HG03439 (cell line): ENCODE data around the gene LMF1.
A peak's percentile ranks its signal among the peaks of the same experiment; 100 is the strongest.
"Not testable (repeated sequence)": the region's sequence is repeated elsewhere in the genome, so short reads cannot be mapped to it uniquely, and the experiment has no call there.

ENCODE experiments used
- ATAC-seq: cut with Tn5 transposase; IDR thresholded peaks from one replicate; pipeline ENCODE4 v1.9.1; 2021; ENCODE audit warnings: mild to moderate bottlenecking, moderate library complexity; ENCODE audit not compliant: unreplicated experiment

Gene LMF1

GRCh38 chr16:973366-973765 lies 2.6 kb upstream of the LMF1 start:
- no peak for ATAC-seq

GRCh38 chr16:972316-973002 lies 1.7 kb upstream of the LMF1 start:
- no peak for ATAC-seq

GRCh38 chr16:971981-972315 lies 1.2 kb upstream of the LMF1 start:
- ATAC-seq, result no peak

GRCh38 chr16:971582-971905 lies 760 bp upstream of the LMF1 start:
- peak; percentile 1 for ATAC-seq

- peak; percentile 13 for ATAC-seq
Measured at GRCh38 chr16:970386-970765, 408 bp downstream of the LMF1 start.

- ATAC-seq, result no peak
Measured at GRCh38 chr16:969508-970385, 1.0 kb downstream of the LMF1 start.

- no peak for ATAC-seq
Measured at GRCh38 chr16:968620-969019, 2.2 kb downstream of the LMF1 start.

- no peak for ATAC-seq
Measured at GRCh38 chr16:967546-968295, 3.1 kb downstream of the LMF1 start.

GRCh38 chr16:967077-967541 lies 3.7 kb downstream of the LMF1 start:
- no peak for ATAC-seq

GRCh38 chr16:966505-966904 lies 4.3 kb downstream of the LMF1 start:
- no peak for ATAC-seq

- no peak for ATAC-seq
Measured at GRCh38 chr16:966035-966434, 4.7 kb downstream of the LMF1 start.

- no peak for ATAC-seq
Measured at GRCh38 chr16:965487-965886, 5.3 kb downstream of the LMF1 start.

GRCh38 chr16:965036-965395 lies 5.8 kb downstream of the LMF1 start:
- ATAC-seq, result no peak

GRCh38 chr16:964356-965035 lies 6.3 kb downstream of the LMF1 start:
- ATAC-seq, result no peak

- no peak for ATAC-seq
Measured at GRCh38 chr16:963913-964312, 6.9 kb downstream of the LMF1 start.

- no peak for ATAC-seq
Measured at GRCh38 chr16:962901-963814, 7.6 kb downstream of the LMF1 start.

GRCh38 chr16:962366-962765 lies 8.4 kb downstream of the LMF1 start:
- no peak for ATAC-seq

GRCh38 chr16:959232-960040 lies 11.3 kb downstream of the LMF1 start:
- ATAC-seq, result no peak

- not testable (repeated sequence) for ATAC-seq
Measured at GRCh38 chr16:955766-956165, 15.0 kb downstream of the LMF1 start.
